ENCODE data around the gene TMEM164. TPM values are rescaled to one million over a fixed set of nuclear protein-coding genes. Genes with fewer than 3 reads are reported as not detected.
A peak's percentile ranks its signal among the peaks of the same experiment; 100 is the strongest.

The TMEM164 gene
- total and polyA plus RNA-seq, 2 of the 4 experiments (the other 2 are of a cell fraction) = 6.3 to 7.1 TPM

DNA sequence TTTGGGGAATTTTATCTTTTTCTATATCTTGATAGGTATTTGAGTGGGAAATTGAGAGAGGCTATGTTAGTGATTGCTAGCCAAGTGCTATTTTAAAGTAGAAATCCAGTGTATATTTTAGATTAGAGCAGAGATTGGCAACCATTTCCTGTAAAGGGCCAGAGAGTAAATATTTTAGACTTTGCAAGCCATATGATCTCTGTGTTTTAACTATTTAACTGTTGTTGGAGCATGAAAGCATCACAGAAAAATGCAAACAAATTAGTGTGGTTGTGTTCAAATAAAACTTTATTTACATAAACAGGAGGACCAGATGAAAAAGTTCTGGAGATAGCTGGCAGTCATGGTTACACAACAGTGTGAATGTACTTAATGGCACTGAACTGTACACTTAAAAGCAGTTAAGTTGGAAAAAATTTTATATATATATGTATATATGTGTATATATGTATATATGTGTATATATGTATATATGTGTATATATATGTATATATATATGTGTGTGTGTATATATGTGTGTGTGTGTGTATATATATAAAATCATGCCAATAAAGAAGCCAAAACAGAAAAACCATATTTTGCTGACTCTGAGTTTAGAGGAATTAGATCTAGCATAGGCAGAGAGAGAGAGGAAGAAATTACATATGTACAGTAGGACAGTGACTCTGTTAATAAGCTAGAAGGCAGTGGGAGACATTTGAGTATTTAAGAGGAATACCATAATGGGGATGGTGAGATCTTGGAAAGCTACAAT, 83.4 kb downstream of the TMEM164 start:
- Histone ChIP-seq H2BK20ac (ENCODE audit: low read depth, low read length) (peak overlapping the region; percentile 28; the same call in 1 of the 2 replicates), H3K27me3 (ENCODE audit: control insufficient read depth, insufficient read depth, low read length) (no peaks in the 10 kb centered on the region; the same call in 1 of the 2 replicates), H3K27ac (ENCODE audit: insufficient read depth, low read length) (peak overlapping the region; percentile 63; the same call in 1 of the 2 replicates), H3K56ac (ENCODE audit: extremely low read depth, insufficient read depth, low read length) (no peak overlapping the region), H3K23ac (ENCODE audit: low read depth, low read length) (peak overlapping the region; percentile 48; the same call in 1 of the 2 replicates), H3K79me1 (ENCODE audit: low read depth in 1 of 2, low read length in 2 of 2) (peaks cover 0 to 7% of the 10 kb centered on the region in 2 experiments; a peak in 1 of 4 replicates), H3K4ac (ENCODE audit: low read depth, low read length) (0 out of 2 replicates have a peak overlapping the region, but pooled peaks have one; percentile 64), H2AK9ac (replicated peaks; ENCODE audit: low read depth, low read length, poor library complexity) (no peak overlapping the region), H2AFZ (replicated peaks; ENCODE audit: low read length, poor library complexity) (no peak overlapping the region), H3K4me3 (ENCODE audit: insufficient read depth, low read depth, low read length) (no peak overlapping the region), H3K4me1 (ENCODE audit: control insufficient read depth, insufficient read depth, low read length) (peaks cover 11% of the 10 kb centered on the region), H4K5ac (ENCODE audit: low read depth, low read length) (peak overlapping the region; percentile 48), H3K18ac (ENCODE audit: low read depth, low read length) (peak overlapping the region; percentile 76), H2AK5ac (ENCODE audit: low read depth, low read length) (no peak overlapping the region), H3K36me3 (ENCODE audit: control insufficient read depth, insufficient read depth, low read length) (no peaks in the 10 kb centered on the region), H4K91ac (ENCODE audit: insufficient read depth, low read depth, low read length) (0 out of 2 replicates have a peak overlapping the region, but pooled peaks have one; percentile 78), H3K14ac (replicated peaks; ENCODE audit: low read depth, low read length) (no peak overlapping the region), H4K8ac (ENCODE audit: low read depth in 2 of 2, low read length in 2 of 2) (peak overlapping the region in 1 of 2 experiments; percentile 38; a peak in 2 of 4 replicates), H3K9me3 (ENCODE audit: control insufficient read depth, insufficient read depth, low read length) (no peaks in the 10 kb centered on the region), H3K4me2 (ENCODE audit: low read depth, low read length) (no peak overlapping the region), H2BK120ac (ENCODE audit: low read depth, low read length) (peak overlapping the region; percentile 9; the same call in 1 of the 2 replicates), H4K20me1 (ENCODE audit: insufficient read depth, low read length) (peaks cover 3% of the 10 kb centered on the region; the same call in 1 of the 2 replicates), H2BK5ac (ENCODE audit: low read depth, low read length, poor library complexity, severe bottlenecking) (peak overlapping the region; percentile 92), H2BK15ac (ENCODE audit: low read depth, low read length) (no peak overlapping the region), H3K9ac (ENCODE audit: low read depth, low read length) (no peak overlapping the region), H3K9me1 (ENCODE audit: insufficient read depth, low read length) (peaks cover 13% of the 10 kb centered on the region)
- TF ChIP-seq MAFK (IDR thresholded peaks at IDR 0.05; ENCODE audit: low read depth, low read length) (peak; percentile 27), BHLHE40 (IDR thresholded peaks at IDR 0.05; ENCODE audit: low read depth, low read length) (no peak), CEBPB (IDR thresholded peaks at IDR 0.05; ENCODE audit: low read depth, low read length) (0 out of 2 replicates have a peak, but pooled peaks have one; percentile 14)
- in situ Hi-C loops (cut with MboI; ENCODE audit: low sequenced_read_pairs) (no loop called here), intact Hi-C loops (cut with micrococcal nuclease) (loop anchor here (2.0 to 10.0 kb wide), 2 partner anchors 84 to 328 kb away; partner anchors contain the start of gene TMEM164), dilution Hi-C loops (cut with HindIII; ENCODE audit: low sequenced_read_pairs, unreplicated experiment) (no loop called here)
- BruUV-seq (replicated peaks) = no TSS peak
- DNase-seq (peak; percentile 73), ATAC-seq (ENCODE audit: low read depth) (no peak)
- ChIA-PET CTCF (no interaction called here), POLR2A (ENCODE audit: unreplicated experiment) (no interaction called here)

Measured in IMR-90 (cell line).